PC-3 (cell line): Measurements from ENCODE around the gene CCDC71. TPM values are rescaled to one million over a fixed set of nuclear protein-coding genes. Genes with fewer than 3 reads are reported as not detected.

Source experiments
- ATAC-seq: fragments of 200-7000 bp; cut with Tn5 transposase; 2 replicates; pipeline ENCODE4 v1.9.1; 2020; ENCODE audit warnings: mild to moderate bottlenecking, moderate library complexity
- BruUV-seq: library from RNA; stranded (reverse); fragments of 400-500 nt; replicated peaks from 2 replicates; lab custom pipeline; 2021; lab: Mats Ljungman, UMichigan
- CTCF ChIA-PET: fragments of 300-600 bp; sonication (Branson Sonifier 250); formaldehyde crosslinking; loops from one replicate; lab custom pipeline; 2022; ENCODE audit warnings: antibody characterized with exemption; lab: Charles Lee
- POLR2A ChIA-PET: fragments of 300-600 bp; sonication (Branson Sonifier 250); formaldehyde crosslinking; loops from one replicate; lab custom pipeline; 2022; ENCODE audit warnings: antibody characterized with exemption; ENCODE audit not compliant: unreplicated experiment; lab: Charles Lee
- DNase-seq: peaks from one replicate; pipeline ENCODE4 v3.0.0-alpha.2; 2015
- H2AFZ ChIP-seq: fragments of 300-600 bp; sonication (generic); 2 replicates; pipeline ENCODE4 v1.6.0; 2016; ENCODE audit warnings: antibody characterized with exemption, low read length
- H3F3A ChIP-seq: fragments of 300-600 bp; sonication (generic); one replicate; pipeline ENCODE4 v1.6.0; 2017; ENCODE audit warnings: antibody characterized with exemption, low read length, control low read depth, mild to moderate bottlenecking; ENCODE audit not compliant: unreplicated experiment
- H3K27ac ChIP-seq: fragments of 300-600 bp; sonication (generic); 2 replicates; pipeline ENCODE4 v1.5.1; 2016; ENCODE audit warnings: mild to moderate bottlenecking, low read length
- H3K27me3 ChIP-seq: fragments of 300-600 bp; sonication (generic); 2 replicates; pipeline ENCODE4 v1.6.1; 2016; ENCODE audit warnings: low read length, mixed read lengths
- H3K36me3 ChIP-seq: fragments of 300-600 bp; sonication (generic); 2 replicates; pipeline ENCODE4 v1.6.1; 2016; ENCODE audit warnings: low read depth, mixed run types, low read length, mixed read lengths
- H3K4me1 ChIP-seq: fragments of 300-600 bp; sonication (generic); 2 replicates; pipeline ENCODE4 v1.5.1; 2016; ENCODE audit warnings: low read length; ENCODE audit not compliant: insufficient read depth
- H3K4me2 ChIP-seq: fragments of 300-600 bp; sonication (generic); 2 replicates; pipeline ENCODE4 v1.6.0; 2016; ENCODE audit warnings: low read length
- H3K4me3 ChIP-seq: fragments of 300-600 bp; sonication (generic); 2 replicates; pipeline ENCODE4 v1.5.1; 2016; ENCODE audit warnings: mild to moderate bottlenecking, low read length, mixed read lengths
- H3K79me2 ChIP-seq: fragments of 300-600 bp; sonication (generic); 2 replicates; pipeline ENCODE4 v1.6.1; 2017; ENCODE audit warnings: low read length, mixed read lengths
- H3K9ac ChIP-seq: fragments of 300-600 bp; sonication (generic); 2 replicates; pipeline ENCODE4 v1.6.0; 2016; ENCODE audit warnings: mild to moderate bottlenecking, low read length
- H3K9me2 ChIP-seq: fragments of 300-600 bp; sonication (generic); replicated peaks from 2 replicates; pipeline ENCODE4 v1.6.1; 2016; ENCODE audit warnings: mixed run types, low read length, mixed read lengths
- H3K9me3 ChIP-seq: fragments of 300-600 bp; sonication (generic); 2 replicates; pipeline ENCODE4 v1.6.1; 2016; ENCODE audit warnings: low read length, mixed read lengths
- H4K20me1 ChIP-seq: fragments of 300-600 bp; sonication (generic); 2 replicates; pipeline ENCODE4 v1.6.1; 2016; ENCODE audit warnings: low read length, mixed read lengths
- EZH2 ChIP-seq: fragments of 300-600 bp; sonication (generic); IDR thresholded peaks from one replicate; pipeline ENCODE4 v1.6.1; 2017; ENCODE audit warnings: antibody characterized with exemption, mild to moderate bottlenecking, low read length; ENCODE audit not compliant: unreplicated experiment
- EZH2phosphoT487 ChIP-seq: fragments of 300-600 bp; sonication (generic); IDR thresholded peaks from 2 replicates; pipeline ENCODE4 v1.6.1; 2018; ENCODE audit warnings: mild to moderate bottlenecking, antibody characterized with exemption, low read length, borderline replicate concordance
- intact Hi-C: fragments of 100-400 bp; cut with micrococcal nuclease; formaldehyde crosslinking; loops from 2 replicates; pipeline ENCODE4 v1.9.0; 2023
- total RNA-seq: library from RNA; depleted of rRNA; stranded (reverse); fragments of >200 nt; gene quantifications from 2 replicates; pipeline ENCODE4 v1.2.3, GENCODE V29; 2014
- TF ChIP-seq, protein P1 (sequence below): fragments of 300-600 bp; sonication (generic); conservative IDR thresholded peaks from 2 replicates; pipeline ENCODE4 v1.5.1; 2017; ENCODE audit warnings: antibody characterized with exemption, low read depth, mild to moderate bottlenecking, low read length

The CCDC71 gene
- total RNA-seq, 1 experiment from 2014 or later, result 19.4 TPM

DNA sequence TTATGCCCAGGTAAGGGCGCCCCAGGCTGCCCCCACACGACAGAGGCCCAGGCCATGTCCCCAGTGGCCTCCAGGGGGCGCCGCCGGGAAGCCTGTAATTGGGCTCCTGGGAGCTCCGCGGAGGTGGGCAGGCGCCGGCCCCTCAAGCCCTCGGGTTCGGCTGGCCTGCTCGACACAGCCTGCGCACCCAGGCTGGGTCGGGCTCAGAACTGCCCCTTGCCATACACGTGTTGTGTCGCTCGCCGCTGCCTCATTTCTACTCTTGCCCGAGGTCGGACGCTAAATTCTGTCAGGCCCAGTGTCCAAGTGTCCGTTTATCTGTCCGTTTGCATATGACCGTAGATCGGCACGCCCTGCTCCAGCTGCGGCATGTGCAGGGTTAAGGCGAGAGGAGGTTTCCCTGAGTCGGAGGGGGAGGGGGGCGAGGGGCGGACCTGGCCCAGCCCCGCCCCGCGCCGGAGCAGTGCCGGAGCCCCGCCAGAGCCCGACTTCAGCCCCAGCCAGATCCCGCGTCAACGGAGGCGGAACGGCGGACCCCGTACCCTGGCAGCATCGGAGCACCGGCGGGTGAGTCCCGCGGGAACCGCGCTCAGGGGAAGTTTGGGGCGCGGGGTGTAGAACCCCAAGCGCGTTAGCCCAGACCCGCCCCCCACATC is 5.1 kb upstream of the CCDC71 start, which contains the start of gene KLHDC8B:
Gene KLHDC8B (plus strand): TSS at position 480 of the 656 bp plus-strand sequence. CDS start 1,172 bp downstream, outside the sequence.
- ATAC-seq (peak; percentile 91), DNase-seq (peak; percentile 81)
- peak within 1 kb of the TSS; percentile 64 for H3K9ac ChIP-seq
- H3K27me3 ChIP-seq, result no peaks in the 10 kb centered on the region
- H2AFZ ChIP-seq, result peak within 1 kb of the TSS; percentile 98
- ChIA-PET POLR2A (interaction anchor here (0.5 to 0.6 kb wide), 4 partner anchors 19 to 300 kb away, joined by 4 read pairs; no protein-coding TSS in a partner anchor), CTCF (interaction anchor here (0.5 to 1.1 kb wide), 6 partner anchors 40 to 278 kb away, joined by 3 to 4 read pairs (median 3); partner anchors contain the start of gene USP4)
- peak within 1 kb of the TSS; percentile 94 for H3K4me2 ChIP-seq
- H4K20me1 ChIP-seq, result no peaks in the 10 kb centered on the region
- H3K9me3 ChIP-seq, result no peaks in the 10 kb centered on the region
- TF ChIP-seq EZH2phosphoT487 (no peak), EZH2 (no peak)
- TF ChIP-seq, protein P1, sequence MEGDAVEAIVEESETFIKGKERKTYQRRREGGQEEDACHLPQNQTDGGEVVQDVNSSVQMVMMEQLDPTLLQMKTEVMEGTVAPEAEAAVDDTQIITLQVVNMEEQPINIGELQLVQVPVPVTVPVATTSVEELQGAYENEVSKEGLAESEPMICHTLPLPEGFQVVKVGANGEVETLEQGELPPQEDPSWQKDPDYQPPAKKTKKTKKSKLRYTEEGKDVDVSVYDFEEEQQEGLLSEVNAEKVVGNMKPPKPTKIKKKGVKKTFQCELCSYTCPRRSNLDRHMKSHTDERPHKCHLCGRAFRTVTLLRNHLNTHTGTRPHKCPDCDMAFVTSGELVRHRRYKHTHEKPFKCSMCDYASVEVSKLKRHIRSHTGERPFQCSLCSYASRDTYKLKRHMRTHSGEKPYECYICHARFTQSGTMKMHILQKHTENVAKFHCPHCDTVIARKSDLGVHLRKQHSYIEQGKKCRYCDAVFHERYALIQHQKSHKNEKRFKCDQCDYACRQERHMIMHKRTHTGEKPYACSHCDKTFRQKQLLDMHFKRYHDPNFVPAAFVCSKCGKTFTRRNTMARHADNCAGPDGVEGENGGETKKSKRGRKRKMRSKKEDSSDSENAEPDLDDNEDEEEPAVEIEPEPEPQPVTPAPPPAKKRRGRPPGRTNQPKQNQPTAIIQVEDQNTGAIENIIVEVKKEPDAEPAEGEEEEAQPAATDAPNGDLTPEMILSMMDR, result peak; percentile 97
- H3K9me2 ChIP-seq, result no peaks in the 10 kb centered on the region
- peaks cover 18% of the 10 kb centered on the region for H3K4me1 ChIP-seq
- peak within 1 kb of the TSS; percentile 74 for H3K4me3 ChIP-seq
- intact Hi-C loops, result loop anchor here (1.0 to 5.0 kb wide), 6 partner anchors 38 to 278 kb away; partner anchors contain the start of genes LAMB2, QRICH1 and USP4
- no peak within 1 kb of the TSS for H3K27ac ChIP-seq
- no TSS peak for BruUV-seq
- peaks cover 7% of the 10 kb centered on the region for H3K79me2 ChIP-seq
- H3K36me3 ChIP-seq, result no peaks in the 10 kb centered on the region
- no peaks in the 10 kb centered on the region for H3F3A ChIP-seq

DNA sequence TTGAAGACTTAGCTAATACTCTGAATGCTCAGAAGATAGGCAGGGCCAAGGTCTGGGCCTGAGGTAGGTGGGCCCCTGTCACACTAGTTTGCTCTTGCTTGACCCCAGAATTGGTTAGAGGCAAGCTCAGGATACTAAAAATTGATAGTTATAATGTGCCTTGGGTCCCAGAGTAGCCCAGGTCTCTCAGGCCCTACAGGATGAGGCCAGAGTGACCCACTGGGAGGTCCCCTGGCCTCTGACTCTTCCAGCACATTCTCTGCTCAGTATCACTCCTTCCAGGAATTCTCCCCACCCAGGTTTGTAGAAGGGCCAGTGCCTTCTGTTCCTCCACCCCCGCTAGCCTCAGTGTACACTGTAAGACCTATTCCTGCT is 4.6 kb upstream of the CCDC71 start:
- no peak overlapping the region for H3K27ac ChIP-seq
- BruUV-seq, result TSS peak; percentile 49

More for the DNA sequence above, 4.6 kb upstream of the CCDC71 start:
- ChIA-PET CTCF (interaction anchor here (0.6 to 1.1 kb wide), 6 partner anchors 49 to 279 kb away, joined by 3 to 5 read pairs (median 4); partner anchors contain the start of gene USP4), POLR2A (interaction anchor here (0.6 kb wide), 2 partner anchors 19 to 52 kb away, joined by 4 read pairs; no protein-coding TSS in a partner anchor)
- H3K4me1 ChIP-seq, result peaks cover 20% of the 10 kb centered on the region
- H3K4me2 ChIP-seq, result peak overlapping the region; percentile 94
- intact Hi-C loops, result loop anchor here (1.0 to 5.0 kb wide), 6 partner anchors 37 to 279 kb away; partner anchors contain the start of genes LAMB2, QRICH1 and USP4
- peak overlapping the region; percentile 64 for H3K9ac ChIP-seq
- TF ChIP-seq, protein P1, result no peak
- TF ChIP-seq EZH2 (no peak), EZH2phosphoT487 (no peak)
- no peaks in the 10 kb centered on the region for H3K9me2 ChIP-seq
- no peaks in the 10 kb centered on the region for H3K9me3 ChIP-seq
- H3K4me3 ChIP-seq, result peak overlapping the region; percentile 74
- ATAC-seq (peak; percentile 4; the same call in 1 of the 2 replicates), DNase-seq (no peak)
- H3K27me3 ChIP-seq, result no peaks in the 10 kb centered on the region
- H2AFZ ChIP-seq, result peak overlapping the region; percentile 98
- H3F3A ChIP-seq, result no peaks in the 10 kb centered on the region
- H3K79me2 ChIP-seq, result peaks cover 10% of the 10 kb centered on the region
- no peaks in the 10 kb centered on the region for H3K36me3 ChIP-seq
- H4K20me1 ChIP-seq, result no peaks in the 10 kb centered on the region
